ENCODE results near the gene STN1. TPM values are rescaled to one million over a fixed set of nuclear protein-coding genes. Genes with fewer than 3 reads are reported as not detected.

Gene STN1
- total RNA-seq, 1 experiment from 2014 or later: 74.7 TPM

DNA sequence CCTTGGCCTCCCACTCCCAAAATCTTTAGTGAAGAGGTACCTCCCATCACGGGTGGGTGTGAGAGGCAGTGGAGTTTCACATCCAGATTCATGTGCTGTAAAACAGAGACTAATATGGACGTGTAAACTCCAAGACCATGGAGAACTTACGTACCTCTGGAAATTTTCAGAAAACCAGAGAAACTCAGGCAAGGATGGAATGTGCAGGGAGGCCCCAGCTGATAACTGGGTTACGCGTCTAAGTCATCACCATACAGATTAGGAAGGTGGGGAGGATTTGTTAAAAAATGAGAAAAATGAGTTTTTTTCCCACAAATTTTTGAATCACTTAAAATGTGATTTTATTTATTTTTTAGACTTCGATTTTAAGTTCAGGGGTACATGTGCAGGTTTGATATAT, 16.3 kb upstream of the STN1 start:
- Histone ChIP-seq H3K4me1 (ENCODE audit: control insufficient read depth in 1 of 2, insufficient read depth in 2 of 2, low read length in 2 of 2) (no peaks in the 10 kb centered on the region), H3K27me3 (ENCODE audit: insufficient read depth, low read length) (no peaks in the 10 kb centered on the region), H3K27ac (ENCODE audit: low read depth, low read length) (no peak overlapping the region), H3K9ac (ENCODE audit: low read length) (no peak overlapping the region), H3K9me3 (ENCODE audit: control insufficient read depth in 1 of 2, insufficient read depth in 1 of 2, low read depth in 1 of 2, low read length in 2 of 2) (no peaks in the 10 kb centered on the region), H2AFZ (ENCODE audit: low read depth, low read length, poor library complexity, severe bottlenecking) (no peak overlapping the region), H3K36me3 (ENCODE audit: control insufficient read depth in 1 of 2, insufficient read depth in 2 of 2, low read length in 2 of 2) (no peaks in the 10 kb centered on the region), H3K4me2 (ENCODE audit: low read length) (no peak overlapping the region), H3K9me2 (ENCODE audit: insufficient read depth) (no peaks in the 10 kb centered on the region), H4K20me1 (ENCODE audit: insufficient read depth) (no peaks in the 10 kb centered on the region), H3K4me3 (replicated peaks in 1 of 2; ENCODE audit: low read depth in 1 of 2, low read length in 2 of 2) (no peak overlapping the region), H3K79me2 (ENCODE audit: insufficient read depth, low read length) (no peaks in the 10 kb centered on the region)
- TF ChIP-seq EGR1 (IDR thresholded peaks at IDR 0.05; ENCODE audit: low read depth) (no peak), POLR2AphosphoS5 (IDR thresholded peaks at IDR 0.05; ENCODE audit: low read depth, low read length) (no peak), ZFX (IDR thresholded peaks at IDR 0.05) (no peak), SRF (IDR thresholded peaks at IDR 0.05; ENCODE audit: low read depth) (no peak), JUND (IDR thresholded peaks at IDR 0.05) (no peak), TCF7L2 (IDR thresholded peaks at IDR 0.05; ENCODE audit: borderline replicate concordance, extremely low read depth, insufficient read depth, insufficient read length) (no peak), EZH2phosphoT487 (IDR thresholded peaks at IDR 0.05; ENCODE audit: borderline replicate concordance) (no peak), SP1 (IDR thresholded peaks at IDR 0.05; ENCODE audit: low read depth) (no peak), ELF1 (IDR thresholded peaks at IDR 0.05; ENCODE audit: borderline replicate concordance, low read depth) (no peak), FOSL1 (IDR thresholded peaks at IDR 0.05; ENCODE audit: low read depth) (no peak), CBX3 (IDR thresholded peaks at IDR 0.05; ENCODE audit: low read depth) (no peak)
- TF ChIP-seq, protein P1, sequence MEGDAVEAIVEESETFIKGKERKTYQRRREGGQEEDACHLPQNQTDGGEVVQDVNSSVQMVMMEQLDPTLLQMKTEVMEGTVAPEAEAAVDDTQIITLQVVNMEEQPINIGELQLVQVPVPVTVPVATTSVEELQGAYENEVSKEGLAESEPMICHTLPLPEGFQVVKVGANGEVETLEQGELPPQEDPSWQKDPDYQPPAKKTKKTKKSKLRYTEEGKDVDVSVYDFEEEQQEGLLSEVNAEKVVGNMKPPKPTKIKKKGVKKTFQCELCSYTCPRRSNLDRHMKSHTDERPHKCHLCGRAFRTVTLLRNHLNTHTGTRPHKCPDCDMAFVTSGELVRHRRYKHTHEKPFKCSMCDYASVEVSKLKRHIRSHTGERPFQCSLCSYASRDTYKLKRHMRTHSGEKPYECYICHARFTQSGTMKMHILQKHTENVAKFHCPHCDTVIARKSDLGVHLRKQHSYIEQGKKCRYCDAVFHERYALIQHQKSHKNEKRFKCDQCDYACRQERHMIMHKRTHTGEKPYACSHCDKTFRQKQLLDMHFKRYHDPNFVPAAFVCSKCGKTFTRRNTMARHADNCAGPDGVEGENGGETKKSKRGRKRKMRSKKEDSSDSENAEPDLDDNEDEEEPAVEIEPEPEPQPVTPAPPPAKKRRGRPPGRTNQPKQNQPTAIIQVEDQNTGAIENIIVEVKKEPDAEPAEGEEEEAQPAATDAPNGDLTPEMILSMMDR (IDR thresholded peaks at IDR 0.05 in 2 of 3, conservative IDR thresholded peaks at IDR 0.05 in 1 of 3; ENCODE audit: borderline replicate concordance in 1 of 3, insufficient read depth in 1 of 3, low read depth in 2 of 3, low read length in 2 of 3): no peak
- TF ChIP-seq, protein P2, sequence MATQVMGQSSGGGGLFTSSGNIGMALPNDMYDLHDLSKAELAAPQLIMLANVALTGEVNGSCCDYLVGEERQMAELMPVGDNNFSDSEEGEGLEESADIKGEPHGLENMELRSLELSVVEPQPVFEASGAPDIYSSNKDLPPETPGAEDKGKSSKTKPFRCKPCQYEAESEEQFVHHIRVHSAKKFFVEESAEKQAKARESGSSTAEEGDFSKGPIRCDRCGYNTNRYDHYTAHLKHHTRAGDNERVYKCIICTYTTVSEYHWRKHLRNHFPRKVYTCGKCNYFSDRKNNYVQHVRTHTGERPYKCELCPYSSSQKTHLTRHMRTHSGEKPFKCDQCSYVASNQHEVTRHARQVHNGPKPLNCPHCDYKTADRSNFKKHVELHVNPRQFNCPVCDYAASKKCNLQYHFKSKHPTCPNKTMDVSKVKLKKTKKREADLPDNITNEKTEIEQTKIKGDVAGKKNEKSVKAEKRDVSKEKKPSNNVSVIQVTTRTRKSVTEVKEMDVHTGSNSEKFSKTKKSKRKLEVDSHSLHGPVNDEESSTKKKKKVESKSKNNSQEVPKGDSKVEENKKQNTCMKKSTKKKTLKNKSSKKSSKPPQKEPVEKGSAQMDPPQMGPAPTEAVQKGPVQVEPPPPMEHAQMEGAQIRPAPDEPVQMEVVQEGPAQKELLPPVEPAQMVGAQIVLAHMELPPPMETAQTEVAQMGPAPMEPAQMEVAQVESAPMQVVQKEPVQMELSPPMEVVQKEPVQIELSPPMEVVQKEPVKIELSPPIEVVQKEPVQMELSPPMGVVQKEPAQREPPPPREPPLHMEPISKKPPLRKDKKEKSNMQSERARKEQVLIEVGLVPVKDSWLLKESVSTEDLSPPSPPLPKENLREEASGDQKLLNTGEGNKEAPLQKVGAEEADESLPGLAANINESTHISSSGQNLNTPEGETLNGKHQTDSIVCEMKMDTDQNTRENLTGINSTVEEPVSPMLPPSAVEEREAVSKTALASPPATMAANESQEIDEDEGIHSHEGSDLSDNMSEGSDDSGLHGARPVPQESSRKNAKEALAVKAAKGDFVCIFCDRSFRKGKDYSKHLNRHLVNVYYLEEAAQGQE (IDR thresholded peaks at IDR 0.05; ENCODE audit: low read depth): no peak
- TF ChIP-seq, protein P3, sequence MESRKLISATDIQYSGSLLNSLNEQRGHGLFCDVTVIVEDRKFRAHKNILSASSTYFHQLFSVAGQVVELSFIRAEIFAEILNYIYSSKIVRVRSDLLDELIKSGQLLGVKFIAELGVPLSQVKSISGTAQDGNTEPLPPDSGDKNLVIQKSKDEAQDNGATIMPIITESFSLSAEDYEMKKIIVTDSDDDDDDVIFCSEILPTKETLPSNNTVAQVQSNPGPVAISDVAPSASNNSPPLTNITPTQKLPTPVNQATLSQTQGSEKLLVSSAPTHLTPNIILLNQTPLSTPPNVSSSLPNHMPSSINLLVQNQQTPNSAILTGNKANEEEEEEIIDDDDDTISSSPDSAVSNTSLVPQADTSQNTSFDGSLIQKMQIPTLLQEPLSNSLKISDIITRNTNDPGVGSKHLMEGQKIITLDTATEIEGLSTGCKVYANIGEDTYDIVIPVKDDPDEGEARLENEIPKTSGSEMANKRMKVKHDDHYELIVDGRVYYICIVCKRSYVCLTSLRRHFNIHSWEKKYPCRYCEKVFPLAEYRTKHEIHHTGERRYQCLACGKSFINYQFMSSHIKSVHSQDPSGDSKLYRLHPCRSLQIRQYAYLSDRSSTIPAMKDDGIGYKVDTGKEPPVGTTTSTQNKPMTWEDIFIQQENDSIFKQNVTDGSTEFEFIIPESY (IDR thresholded peaks at IDR 0.05; ENCODE audit: extremely low read depth, insufficient replicate concordance, low read length): no peak
- no TSS peak for BruUV-seq (replicated peaks)
- intact Hi-C loops (cut with micrococcal nuclease): no loop called here
- DNase-seq (ENCODE audit: low read depth, low spot score) (no peak), ATAC-seq (no peak)
- ChIA-PET POLR2A (no interaction called here), RAD21 (ENCODE audit: low non-redundant PET in 1 of 2, low total read pairs in 2 of 2, uncharacterized antibody in 2 of 2, unreplicated experiment in 2 of 2) (no interaction called here), CTCF (no interaction called here)
